ENCODE measurements around the gene RGS3.

The RGS3 gene

DNA sequence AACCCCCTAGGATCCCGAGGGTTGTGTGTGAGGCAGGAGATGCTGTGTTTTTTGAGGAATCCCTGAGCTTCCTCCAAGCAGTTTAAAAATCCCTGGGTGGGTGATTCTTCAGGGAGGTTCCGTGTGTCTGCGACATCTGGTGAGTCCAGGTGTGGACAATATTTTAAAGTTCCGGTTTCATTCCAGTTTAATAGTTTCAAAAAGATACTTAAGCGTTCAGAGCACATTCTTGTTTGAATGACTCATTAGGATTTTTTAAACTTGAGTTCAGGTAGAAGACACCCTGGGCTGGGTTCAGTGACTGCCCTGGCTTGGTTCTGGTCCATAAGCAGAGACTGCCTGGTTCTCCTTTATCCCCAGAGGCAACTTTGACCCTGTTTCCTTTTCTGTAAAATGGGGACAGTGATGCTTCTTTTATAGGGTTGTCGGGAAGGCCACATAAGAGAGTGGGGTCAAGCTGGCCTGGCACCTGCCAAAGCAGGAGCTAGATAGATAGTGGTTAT lies 119.2 kb downstream of the RGS3 start:
- in situ Hi-C loops (cut with HindIII; ENCODE audit: low sequenced_read_pairs), result no loop called here

DNA sequence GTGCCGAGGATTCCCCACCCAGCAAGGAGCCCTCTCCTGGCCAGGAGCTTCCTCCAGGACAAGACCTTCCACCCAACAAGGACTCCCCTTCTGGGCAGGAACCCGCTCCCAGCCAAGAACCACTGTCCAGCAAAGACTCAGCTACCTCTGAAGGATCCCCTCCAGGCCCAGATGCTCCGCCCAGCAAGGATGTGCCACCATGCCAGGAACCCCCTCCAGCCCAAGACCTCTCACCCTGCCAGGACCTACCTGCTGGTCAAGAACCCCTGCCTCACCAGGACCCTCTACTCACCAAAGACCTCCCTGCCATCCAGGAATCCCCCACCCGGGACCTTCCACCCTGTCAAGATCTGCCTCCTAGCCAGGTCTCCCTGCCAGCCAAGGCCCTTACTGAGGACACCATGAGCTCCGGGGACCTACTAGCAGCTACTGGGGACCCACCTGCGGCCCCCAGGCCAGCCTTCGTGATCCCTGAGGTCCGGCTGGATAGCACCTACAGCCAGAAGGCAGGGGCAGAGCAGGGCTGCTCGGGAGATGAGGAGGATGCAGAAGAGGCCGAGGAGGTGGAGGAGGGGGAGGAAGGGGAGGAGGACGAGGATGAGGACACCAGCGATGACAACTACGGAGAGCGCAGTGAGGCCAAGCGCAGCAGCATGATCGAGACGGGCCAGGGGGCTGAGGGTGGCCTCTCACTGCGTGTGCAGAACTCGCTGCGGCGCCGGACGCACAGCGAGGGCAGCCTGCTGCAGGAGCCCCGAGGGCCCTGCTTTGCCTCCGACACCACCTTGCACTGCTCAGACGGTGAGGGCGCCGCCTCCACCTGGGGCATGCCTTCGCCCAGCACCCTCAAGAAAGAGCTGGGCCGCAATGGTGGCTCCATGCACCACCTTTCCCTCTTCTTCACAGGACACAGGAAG lies 120.2 kb downstream of the RGS3 start:
- in situ Hi-C loops (cut with HindIII; ENCODE audit: low sequenced_read_pairs), result no loop called here

DNA sequence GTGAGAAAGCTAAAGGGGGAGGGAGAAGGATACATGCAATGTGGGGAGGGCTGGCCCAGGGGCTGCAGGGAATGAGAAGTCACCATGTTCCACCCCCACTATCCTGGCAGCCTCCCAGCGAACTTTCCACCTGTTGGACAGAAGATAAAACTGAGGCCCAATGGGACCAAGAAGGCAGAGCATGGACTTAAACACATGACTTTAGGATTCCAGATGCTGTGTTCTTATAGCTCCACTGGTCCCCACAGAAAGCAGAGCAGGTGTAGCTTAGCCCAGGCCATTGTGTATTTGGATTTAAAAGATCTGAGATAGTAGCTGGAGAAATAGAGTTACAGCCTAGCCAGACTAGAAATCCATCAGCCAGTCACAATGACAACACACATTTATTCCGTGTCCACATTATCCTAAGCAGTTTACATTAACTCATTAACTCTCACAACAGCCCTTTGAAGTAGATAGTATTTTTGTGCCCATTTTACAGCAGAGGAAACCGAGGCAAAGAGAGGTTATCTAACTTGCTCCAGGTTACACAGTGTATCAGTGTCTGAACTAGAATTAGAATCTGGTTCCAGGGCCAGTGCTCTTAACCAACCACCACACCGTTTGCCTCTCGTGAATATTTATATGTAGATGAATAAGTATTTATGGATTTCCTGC lies 121.0 kb downstream of the RGS3 start:
- in situ Hi-C loops (cut with HindIII; ENCODE audit: low sequenced_read_pairs), result loop anchor here (5.0 kb wide), 1 partner anchor 43 kb away; no protein-coding TSS in a partner anchor

DNA sequence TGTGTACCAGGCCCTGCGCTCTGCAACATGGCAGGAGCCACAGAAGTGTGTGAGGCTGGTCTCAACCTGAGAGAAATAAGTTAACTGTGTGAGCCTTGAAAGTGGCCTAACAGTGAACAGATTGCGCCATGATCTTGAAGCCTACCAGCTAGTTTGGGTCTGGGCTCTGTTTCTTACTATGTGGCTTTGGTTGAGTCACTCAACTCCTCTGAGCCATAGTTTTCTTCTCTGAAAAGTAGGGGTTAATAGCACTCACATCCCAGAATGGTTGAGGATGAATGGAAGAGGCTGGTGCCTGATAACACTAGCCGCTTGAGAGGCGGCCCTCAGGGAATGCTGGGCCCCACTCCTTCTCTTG lies 121.5 kb downstream of the RGS3 start:
- in situ Hi-C loops (cut with HindIII; ENCODE audit: low sequenced_read_pairs), result loop anchor here (5.0 kb wide), 1 partner anchor 42 kb away; no protein-coding TSS in a partner anchor

DNA sequence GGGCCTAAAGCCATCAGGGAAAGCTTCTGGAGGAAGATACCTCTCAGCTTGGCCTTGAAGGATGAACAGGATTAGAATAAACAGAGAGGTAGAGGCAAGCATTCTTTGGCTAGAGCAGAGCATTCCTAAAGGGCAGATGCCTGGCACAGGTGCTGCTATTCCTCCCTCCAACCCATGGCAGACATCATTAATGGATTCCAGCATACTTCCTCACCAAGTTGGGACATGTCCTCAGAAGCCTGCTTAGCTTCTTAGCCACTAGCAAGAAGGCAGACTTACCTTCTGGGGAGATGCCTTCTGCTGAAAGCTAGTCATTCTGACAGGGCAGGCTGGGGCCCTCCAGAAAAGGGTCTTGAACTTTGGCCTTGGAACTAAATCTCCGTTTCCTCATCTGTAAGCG lies 122.0 kb downstream of the RGS3 start:
- in situ Hi-C loops (cut with HindIII; ENCODE audit: low sequenced_read_pairs), result loop anchor here (5.0 kb wide), 1 partner anchor 42 kb away; no protein-coding TSS in a partner anchor

DNA sequence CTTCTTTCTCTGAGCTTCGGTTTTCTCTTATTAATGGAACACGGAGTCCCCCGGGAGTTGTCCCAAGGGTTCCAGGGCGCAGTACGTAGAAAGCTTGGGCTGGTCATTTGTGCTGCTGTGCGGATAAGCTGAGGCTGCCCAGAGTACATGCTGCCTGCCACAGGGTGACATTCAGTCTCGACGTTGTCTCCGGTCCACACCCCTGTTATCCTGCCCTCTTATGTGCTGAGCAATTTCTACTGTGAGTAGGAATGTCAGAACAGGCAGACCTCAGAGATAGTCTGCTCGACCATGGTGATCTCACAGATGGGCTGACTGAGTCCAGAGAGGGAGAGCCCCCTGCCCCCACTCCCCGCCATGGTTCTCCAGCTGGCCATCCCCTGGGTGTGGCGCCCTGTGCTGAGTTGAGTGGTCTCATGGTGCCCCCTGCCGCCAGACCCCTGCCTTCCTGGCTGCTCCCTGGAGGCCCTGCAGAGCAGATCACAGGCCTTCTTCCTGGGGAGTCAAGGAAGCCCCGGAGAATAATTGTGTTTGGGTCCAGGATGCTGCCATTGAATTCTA lies 124.0 kb downstream of the RGS3 start:
- in situ Hi-C loops (cut with HindIII; ENCODE audit: low sequenced_read_pairs), result loop anchor here (5.0 kb wide), 1 partner anchor 40 kb away; no protein-coding TSS in a partner anchor

DNA sequence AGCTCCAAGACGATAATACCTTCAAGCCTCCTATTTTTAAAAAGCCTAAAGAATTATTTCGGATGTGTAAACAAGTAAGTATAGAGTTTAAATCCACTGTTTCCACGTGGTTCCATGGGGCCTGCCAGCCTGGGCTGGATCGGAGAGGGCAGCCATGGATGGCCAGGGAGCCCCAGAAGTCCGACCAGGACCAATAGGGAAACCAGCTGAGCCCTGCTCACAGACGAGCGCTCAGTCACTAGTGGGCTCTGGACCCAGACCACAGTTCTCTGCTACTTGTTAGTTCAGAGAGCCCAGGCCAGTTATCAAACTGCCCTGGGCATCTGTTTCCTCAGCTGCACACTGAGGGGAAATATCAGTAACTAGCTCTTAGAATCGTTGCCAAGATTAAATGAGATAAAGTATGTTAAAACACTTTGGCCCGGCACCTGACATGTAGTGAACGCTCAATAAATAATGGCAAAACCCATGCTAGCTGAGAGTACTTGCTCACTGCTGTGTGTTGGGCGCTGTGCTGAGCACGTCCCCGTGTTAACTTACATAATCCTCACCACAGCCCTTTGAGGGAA lies 124.8 kb downstream of the RGS3 start:
- in situ Hi-C loops (cut with HindIII; ENCODE audit: low sequenced_read_pairs), result loop anchor here (5.0 kb wide), 1 partner anchor 39 kb away; no protein-coding TSS in a partner anchor

DNA sequence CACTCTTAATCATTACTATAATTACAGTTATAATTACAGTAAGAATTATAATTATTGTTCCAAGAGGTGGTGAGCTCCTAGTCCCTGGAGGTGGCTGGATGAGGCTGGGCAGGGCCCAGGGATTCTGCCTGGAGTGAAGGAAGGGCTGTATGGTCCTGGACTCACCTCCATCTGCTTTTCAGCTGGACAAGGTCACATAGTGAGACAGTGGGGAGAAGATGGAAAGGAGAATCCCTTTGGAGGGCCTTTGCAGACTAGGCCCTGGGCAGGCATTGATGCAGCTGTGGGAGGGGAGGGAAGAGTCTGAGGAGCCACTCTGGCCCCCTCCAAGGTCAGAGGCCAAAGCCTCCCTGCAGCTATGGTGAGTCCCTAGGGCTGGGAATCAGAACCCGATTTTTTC lies 125.4 kb downstream of the RGS3 start:
- in situ Hi-C loops (cut with HindIII; ENCODE audit: low sequenced_read_pairs), result loop anchor here (5.0 kb wide), 1 partner anchor 38 kb away; no protein-coding TSS in a partner anchor

DNA sequence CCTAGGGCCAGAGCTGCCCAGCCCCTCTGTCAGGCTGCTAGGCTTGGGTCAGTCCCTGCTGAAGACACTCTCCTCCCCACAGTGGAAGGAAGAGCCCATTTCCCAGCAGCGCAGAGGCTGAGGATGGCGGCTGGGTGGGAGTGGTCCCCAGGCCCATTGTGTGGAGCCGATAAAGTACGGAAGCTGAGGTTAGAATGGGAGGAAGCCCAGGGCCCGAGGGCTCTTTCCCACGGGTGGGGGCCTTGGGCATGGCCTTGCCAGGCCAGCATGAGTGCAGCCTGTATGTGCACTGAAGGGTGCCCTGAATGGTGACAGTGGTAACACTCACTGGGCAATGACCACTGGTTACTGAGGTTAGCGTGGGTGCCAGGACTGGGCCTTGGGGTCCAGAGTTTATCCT lies 125.9 kb downstream of the RGS3 start:
- in situ Hi-C loops (cut with HindIII; ENCODE audit: low sequenced_read_pairs), result loop anchor here (5.0 kb wide), 1 partner anchor 38 kb away; no protein-coding TSS in a partner anchor

DNA sequence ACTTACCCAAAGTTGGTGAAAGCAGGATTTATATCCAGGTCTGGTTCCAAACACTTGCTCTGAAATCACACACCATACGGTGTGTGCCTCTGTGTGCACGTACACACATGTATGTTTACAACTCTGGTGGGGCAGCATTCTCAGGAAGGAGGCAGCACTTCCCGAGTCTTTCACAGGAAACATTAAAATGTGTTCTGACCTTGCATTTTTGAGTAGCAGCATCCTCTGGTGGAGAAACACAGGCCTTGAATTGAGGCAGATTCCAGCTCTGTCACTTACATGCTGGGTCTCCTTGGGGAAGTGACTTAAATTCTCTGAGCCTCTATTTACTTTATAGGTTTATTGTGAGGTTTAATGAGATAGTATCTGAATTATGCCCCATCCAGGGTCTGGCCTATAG lies 126.4 kb downstream of the RGS3 start:
- in situ Hi-C loops (cut with HindIII; ENCODE audit: low sequenced_read_pairs), result loop anchor here (5.0 kb wide), 1 partner anchor 37 kb away; no protein-coding TSS in a partner anchor

DNA sequence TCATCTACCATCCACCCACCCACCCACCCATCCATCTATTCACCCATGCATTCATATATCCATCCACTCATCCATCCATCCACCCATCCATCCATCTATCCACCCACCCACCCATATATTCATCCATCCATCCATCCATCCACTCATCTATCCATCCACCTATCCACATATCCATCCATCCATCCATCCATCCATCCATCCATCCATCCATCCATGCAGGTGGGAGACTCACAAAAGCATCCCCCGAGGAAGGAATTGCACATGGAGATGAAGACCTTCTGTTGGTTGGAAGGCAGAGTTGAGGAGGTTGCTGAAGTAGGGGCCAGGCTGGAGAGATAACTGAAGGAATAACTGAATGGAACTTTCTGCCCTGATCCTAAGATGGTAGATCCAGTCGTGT lies 126.9 kb downstream of the RGS3 start:
- in situ Hi-C loops (cut with HindIII; ENCODE audit: low sequenced_read_pairs), result no loop called here

DNA sequence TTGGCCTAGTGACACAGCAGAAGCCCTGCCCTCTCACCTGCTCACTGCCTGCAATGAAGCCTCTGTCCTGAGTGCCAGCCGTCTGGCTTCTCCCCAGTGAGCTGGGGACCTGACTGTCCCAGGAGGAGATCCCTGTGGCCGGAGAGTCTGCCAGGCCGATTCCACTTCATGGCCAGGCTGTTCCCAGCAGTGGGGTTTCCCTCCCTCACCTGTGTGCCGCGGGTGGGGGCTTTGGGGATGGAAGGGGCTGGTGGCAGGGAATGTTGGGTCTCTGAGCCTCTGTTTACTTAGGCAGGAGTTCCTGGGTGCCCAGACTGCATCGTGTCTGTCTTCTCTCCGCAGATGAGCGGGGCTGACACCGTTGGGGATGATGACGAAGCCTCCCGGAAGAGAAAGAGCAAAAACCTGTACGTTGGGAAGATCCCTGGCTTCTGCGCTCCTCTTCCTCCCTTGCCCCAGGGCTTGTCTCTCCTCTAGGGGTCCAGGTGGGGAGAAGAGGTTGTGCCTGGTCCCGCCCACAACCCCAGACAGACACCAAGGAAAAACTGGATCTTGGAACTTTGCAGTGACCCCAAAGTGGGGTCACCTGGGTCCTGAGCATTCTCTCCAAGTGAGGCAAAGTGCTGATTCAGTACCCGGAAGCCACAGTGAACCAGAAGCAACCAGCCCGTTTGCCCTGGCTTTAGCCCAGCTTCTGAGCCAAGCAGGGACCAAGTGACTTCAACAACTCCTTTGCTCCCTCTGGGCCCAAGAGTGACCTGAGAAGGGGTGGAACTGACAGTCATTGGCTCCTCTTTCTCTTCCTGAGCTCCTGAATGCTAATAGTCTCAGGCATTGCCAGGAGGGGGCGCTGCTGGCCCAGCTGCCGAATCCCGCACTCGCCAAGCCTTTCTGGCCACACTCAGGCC lies 127.7 kb downstream of the RGS3 start:
- in situ Hi-C loops (cut with HindIII; ENCODE audit: low sequenced_read_pairs), result no loop called here

DNA sequence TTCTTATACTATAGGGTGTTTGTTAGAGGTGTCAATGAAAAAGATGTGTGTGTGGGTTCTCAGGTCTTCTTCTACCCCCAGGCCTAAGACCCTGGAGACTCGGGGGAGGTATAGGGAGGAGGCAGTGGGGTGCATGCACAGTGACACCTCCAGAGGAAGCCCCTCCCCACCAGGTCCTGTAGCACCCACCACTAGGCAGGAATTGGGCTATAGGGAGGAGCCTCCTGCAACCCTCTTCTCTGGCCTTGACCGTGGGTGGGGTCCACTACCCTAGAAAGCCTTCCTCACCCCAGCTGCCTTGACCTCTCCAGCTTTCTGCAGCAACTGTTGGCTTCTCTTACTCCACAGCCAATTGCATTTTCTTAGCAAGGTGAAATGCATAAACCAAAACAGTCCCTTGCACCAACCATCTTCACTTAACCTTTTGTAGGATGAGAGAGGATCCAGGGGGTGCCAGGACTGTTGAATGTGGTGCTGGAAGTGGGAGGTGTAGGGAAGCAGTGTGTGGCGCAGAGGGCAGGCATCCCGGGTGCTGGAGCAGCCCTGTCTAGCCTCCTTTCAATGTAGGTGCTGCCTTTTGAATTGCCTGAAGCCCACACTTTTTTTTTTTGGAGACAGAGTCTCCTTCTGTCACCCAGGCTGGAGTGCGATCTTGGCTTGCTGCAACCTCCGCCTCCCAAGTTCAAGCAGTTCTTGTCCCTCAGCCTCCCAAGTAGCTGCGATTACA lies 128.5 kb downstream of the RGS3 start:
- in situ Hi-C loops (cut with HindIII; ENCODE audit: low sequenced_read_pairs), result no loop called here

DNA sequence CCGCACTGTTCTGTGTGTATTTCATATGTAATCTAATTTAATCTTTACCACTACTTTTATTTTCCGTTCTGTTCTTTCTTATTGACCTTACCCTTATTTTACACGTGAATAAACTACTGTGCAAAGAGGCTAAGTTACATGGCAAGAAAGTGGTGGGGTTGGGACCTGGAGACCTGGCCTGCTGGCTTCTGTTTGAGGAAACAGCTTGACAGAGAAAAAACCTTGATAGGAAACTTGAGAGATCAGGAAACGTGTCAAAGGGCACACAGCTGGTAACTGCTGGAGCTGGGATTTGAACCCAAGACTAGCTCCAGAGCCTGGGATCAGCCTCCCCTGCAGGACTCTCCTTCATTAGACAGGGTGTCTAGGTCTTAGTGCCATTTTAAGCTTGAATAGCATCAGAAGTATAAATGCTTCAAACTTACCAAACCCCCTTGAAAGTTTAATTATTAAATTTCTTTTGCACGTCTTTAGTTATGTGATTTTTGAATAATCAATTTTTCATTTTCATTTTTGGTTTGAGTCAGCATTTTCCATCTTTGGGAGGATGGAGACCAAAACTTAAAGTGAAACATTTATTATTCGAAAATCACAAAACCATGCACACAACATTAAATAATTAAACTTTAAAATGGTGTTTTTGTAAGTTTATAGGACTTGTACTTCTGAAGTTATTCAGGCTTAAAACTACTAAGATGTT lies 129.5 kb downstream of the RGS3 start:
- in situ Hi-C loops (cut with HindIII; ENCODE audit: low sequenced_read_pairs), result no loop called here

DNA sequence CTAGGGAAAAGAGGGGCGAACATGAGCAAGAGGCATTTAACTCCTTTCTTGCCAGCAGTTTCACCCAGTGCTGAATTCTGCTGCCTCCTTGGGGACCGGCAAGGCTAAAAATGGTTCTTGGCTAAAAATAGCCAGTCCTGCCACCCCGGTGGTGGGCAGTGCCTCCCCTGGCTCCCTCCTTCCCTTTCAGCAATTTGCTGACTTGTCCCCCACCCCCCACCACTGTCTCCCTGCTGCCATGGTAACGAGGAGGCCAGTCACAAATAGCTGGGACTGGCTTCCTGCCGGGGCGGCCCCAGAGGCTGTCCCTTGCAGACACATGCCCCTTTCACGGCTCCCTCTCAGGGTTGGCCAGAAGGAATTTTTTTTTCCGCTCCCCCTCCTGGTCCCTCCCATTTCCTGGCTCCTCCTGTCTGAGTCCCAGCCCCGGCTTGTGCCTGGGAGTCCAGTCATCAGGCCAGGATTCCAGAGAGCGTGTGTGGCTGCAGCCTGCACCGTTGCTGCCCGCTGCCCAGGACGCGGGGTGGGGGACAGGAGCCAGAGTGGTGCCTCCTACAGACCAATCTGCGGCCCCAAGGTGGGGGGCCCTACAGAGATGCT lies 130.3 kb downstream of the RGS3 start:
- in situ Hi-C loops (cut with HindIII; ENCODE audit: low sequenced_read_pairs), result no loop called here

DNA sequence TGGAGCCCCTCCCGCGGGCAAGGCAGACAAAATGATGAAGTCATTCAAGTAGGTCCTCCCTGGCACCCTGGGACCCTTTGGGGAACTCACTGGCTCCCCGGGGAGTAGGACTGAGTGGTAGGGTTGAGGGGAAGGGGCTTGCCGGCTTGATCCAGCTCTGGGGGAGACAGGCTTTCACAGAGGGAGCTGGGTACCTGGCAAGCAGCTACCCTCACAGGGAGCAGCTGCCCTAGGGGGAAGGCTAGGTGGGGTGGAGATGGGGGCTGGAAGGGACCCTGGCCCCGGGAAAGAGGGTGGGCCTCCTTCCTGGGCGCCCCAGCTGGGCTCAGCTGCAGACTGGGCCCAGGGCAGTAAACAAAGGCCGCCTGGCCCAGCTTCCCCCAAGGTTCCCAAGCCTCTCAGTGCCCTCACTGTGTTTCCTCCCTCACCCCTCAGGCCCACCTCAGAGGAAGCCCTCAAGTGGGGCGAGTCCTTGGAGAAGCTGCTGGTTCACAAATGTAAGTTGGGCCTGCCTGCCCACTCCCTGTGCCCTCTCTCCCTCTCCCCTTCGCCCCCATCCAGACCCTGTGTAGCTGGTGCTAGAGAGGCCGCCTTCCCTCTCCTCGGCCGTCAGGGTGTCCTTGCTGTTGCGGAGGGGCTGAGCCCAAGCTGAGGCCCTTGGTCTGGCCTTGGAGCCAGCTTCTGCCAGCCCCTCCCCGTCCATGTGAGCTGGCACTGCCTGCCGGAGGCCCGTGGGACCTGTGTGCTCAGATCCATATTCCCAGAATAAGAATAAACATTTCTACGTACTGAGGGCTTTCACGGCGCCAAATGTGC lies 131.2 kb downstream of the RGS3 start:
- in situ Hi-C loops (cut with HindIII; ENCODE audit: low sequenced_read_pairs), result no loop called here

DNA sequence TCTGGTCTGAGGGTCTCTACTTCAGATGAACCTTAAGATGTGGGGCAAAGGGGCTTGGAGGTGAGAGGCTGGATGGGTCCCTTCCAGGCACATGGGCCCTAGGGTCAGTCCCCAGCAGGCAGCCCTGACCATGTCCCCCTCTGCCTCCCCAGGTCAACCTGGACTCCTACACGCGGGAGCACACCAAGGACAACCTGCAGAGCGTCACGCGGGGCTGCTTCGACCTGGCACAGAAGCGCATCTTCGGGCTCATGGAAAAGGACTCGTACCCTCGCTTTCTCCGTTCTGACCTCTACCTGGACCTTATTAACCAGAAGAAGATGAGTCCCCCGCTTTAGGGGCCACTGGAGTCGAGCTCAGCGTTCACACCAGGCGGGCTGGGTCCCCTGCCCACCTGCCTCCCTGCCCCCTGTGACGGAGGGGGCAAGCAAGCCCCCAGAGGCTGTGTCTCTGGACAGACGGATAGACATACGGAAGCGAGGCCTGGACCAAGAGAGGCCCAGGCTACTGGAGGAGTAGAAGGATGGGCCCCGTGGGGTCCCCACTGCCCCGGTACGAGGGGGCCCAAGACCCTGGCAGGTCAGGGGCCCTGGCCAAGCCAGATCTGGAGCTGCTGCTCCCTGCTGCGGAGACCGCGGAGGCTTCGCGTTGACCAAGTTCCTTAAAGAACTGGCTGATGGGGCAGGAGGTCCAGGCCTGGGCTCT lies 133.2 kb downstream of the RGS3 start:
- in situ Hi-C loops (cut with HindIII; ENCODE audit: low sequenced_read_pairs), result no loop called here
